Loucy (cell line): ENCODE measurements around the gene DKKL1.
"Not testable (repeated sequence)": the region's sequence is repeated elsewhere in the genome, so short reads cannot be mapped to it uniquely, and the experiment has no call there.

Experiments used
- H2AFZ ChIP-seq: fragments of 200-600 bp; sonication (generic); 2 replicates; pipeline ENCODE4 v1.6.0; 2016; ENCODE audit warnings: antibody characterized with exemption, mild to moderate bottlenecking, low read length, moderate library complexity
- H3F3A ChIP-seq: fragments of 200-600 bp; 2 replicates; pipeline ENCODE4 v1.6.0; 2016; ENCODE audit warnings: antibody characterized with exemption, low read depth, mild to moderate bottlenecking
- H3K27me3 ChIP-seq: fragments of 200-600 bp; sonication (generic); 2 replicates; pipeline ENCODE4 v1.6.1; 2014; ENCODE audit warnings: low read length, mild to moderate bottlenecking; ENCODE audit not compliant: insufficient read depth, poor library complexity, severe bottlenecking
- H3K36me3 ChIP-seq: fragments of 200-600 bp; sonication (generic); 2 replicates; pipeline ENCODE4 v1.6.1; 2016; ENCODE audit warnings: low read length; ENCODE audit not compliant: insufficient read depth
- H3K4me1 ChIP-seq: fragments of 200-600 bp; sonication (generic); 2 replicates; pipeline ENCODE4 v1.5.1; 2014; ENCODE audit warnings: low read length, mild to moderate bottlenecking; ENCODE audit not compliant: insufficient read depth, poor library complexity, severe bottlenecking
- H3K4me2 ChIP-seq: fragments of 200-600 bp; sonication (generic); 2 replicates; pipeline ENCODE4 v1.6.0; 2014; ENCODE audit warnings: antibody characterized with exemption, low read length, low read depth, mild to moderate bottlenecking; ENCODE audit not compliant: poor library complexity, severe bottlenecking
- H3K4me3 ChIP-seq: fragments of 200-600 bp; sonication (generic); 2 replicates; pipeline ENCODE4 v1.5.1; 2014; ENCODE audit warnings: low read length, mild to moderate bottlenecking, mixed read lengths; ENCODE audit not compliant: poor library complexity, severe bottlenecking
- H3K79me2 ChIP-seq: fragments of 200-600 bp; sonication (generic); 2 replicates; pipeline ENCODE4 v1.6.1; 2014; ENCODE audit warnings: low read length; ENCODE audit not compliant: insufficient read depth
- H3K9ac ChIP-seq: fragments of 200-600 bp; sonication (generic); 2 replicates; pipeline ENCODE4 v1.6.0; 2014; ENCODE audit warnings: mild to moderate bottlenecking, low read depth, low read length, moderate library complexity; ENCODE audit not compliant: poor library complexity, severe bottlenecking
- H3K9me2 ChIP-seq: fragments of 200-600 bp; sonication (generic); replicated peaks from 2 replicates; pipeline ENCODE4 v1.6.1; 2016; ENCODE audit warnings: low read depth, low read length, mixed read lengths
- H3K9me3 ChIP-seq: fragments of 200-600 bp; sonication (generic); 2 replicates; pipeline ENCODE4 v1.6.1; 2014; ENCODE audit warnings: mild to moderate bottlenecking, antibody characterized with exemption, low read length, low read depth; ENCODE audit not compliant: insufficient read depth
- H4K20me1 ChIP-seq: fragments of 200-600 bp; sonication (generic); 2 replicates; pipeline ENCODE4 v1.6.0; 2014; ENCODE audit warnings: antibody characterized with exemption, low read length, mild to moderate bottlenecking; ENCODE audit not compliant: insufficient read depth, poor library complexity, severe bottlenecking
- EZH2phosphoT487 ChIP-seq: fragments of 200-600 bp; IDR thresholded peaks from 2 replicates; pipeline ENCODE4 v1.6.1; 2018; ENCODE audit warnings: antibody characterized with exemption, mild to moderate bottlenecking, moderate library complexity, borderline replicate concordance
- TF ChIP-seq, protein P1 (sequence below): fragments of 200-600 bp; sonication (generic); conservative IDR thresholded peaks from 2 replicates; pipeline ENCODE4 v1.5.1; 2014; ENCODE audit warnings: mild to moderate bottlenecking, antibody characterized with exemption, low read length

Gene DKKL1

DNA sequence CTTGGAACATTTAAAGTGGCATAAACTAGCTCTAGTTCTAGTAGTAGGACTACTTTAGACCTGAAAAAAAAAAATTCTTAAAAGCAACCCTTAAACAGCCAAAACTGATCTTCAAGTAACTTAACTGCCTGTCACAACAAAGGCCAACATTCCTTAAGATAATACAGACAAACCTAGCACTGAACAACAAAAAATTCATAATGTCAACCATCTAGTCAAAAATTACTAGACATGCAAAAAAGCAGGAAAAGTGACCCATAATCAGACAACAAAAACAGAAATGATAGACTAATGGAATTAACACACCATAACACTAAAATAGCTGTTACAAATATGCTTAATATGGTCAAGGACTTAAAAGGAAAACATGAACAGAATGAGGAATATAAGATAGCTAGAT is 45.4 kb upstream of the DKKL1 start:
- Histone ChIP-seq H4K20me1 (no peaks in the 10 kb centered on the region), H3K4me1 (no peaks in the 10 kb centered on the region), H2AFZ (no peak overlapping the region), H3K9me3 (peaks cover 3% of the 10 kb centered on the region; the same call in 1 of the 2 replicates), H3K36me3 (no peaks in the 10 kb centered on the region), H3K79me2 (no peaks in the 10 kb centered on the region), H3K27me3 (no peaks in the 10 kb centered on the region), H3K9ac (no peak overlapping the region), H3K4me3 (no peak overlapping the region), H3F3A (no peaks in the 10 kb centered on the region), H3K4me2 (no peak overlapping the region), H3K9me2 (no peaks in the 10 kb centered on the region)
- TF ChIP-seq EZH2phosphoT487, result no peak
- TF ChIP-seq, protein P1, sequence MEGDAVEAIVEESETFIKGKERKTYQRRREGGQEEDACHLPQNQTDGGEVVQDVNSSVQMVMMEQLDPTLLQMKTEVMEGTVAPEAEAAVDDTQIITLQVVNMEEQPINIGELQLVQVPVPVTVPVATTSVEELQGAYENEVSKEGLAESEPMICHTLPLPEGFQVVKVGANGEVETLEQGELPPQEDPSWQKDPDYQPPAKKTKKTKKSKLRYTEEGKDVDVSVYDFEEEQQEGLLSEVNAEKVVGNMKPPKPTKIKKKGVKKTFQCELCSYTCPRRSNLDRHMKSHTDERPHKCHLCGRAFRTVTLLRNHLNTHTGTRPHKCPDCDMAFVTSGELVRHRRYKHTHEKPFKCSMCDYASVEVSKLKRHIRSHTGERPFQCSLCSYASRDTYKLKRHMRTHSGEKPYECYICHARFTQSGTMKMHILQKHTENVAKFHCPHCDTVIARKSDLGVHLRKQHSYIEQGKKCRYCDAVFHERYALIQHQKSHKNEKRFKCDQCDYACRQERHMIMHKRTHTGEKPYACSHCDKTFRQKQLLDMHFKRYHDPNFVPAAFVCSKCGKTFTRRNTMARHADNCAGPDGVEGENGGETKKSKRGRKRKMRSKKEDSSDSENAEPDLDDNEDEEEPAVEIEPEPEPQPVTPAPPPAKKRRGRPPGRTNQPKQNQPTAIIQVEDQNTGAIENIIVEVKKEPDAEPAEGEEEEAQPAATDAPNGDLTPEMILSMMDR, result no peak

DNA sequence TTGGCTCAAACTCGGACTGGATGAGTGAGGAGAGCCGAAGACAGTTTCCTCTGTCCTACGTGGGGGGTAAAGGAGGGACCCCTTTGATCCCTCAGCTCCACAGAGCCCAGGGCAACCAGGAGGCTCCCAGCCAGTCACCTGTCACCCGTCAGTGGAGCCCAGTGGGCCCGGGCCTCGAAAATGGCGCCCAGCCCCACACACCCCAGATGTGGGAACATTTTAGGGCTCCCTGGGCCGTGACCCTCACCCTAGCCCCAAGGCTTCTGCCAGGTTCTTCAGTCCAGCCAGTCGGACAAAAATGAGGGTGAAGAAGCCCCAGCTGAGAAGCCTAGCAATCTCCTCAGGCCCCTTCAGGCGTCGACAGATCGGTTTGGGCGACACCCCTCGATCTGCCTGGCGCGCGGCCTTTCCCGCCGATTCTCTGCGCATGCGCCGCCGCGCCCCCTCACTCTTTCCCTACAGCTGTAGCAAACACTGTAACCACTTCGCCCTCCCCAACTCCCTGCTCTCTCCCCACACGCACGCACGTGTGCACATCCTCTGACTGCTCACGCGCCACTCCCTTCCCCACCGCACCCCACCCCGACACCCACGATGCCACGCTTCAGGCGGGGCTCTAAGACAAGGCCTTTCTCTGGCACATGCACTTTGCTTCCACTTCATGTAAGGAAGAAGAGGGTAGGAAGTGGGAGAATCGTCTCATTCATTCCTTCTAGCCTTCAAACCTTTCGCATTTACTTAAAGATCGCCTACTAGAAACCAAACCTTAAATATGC is 38.7 kb upstream of the DKKL1 start, which contains the start of gene SLC6A16:
SLC6A16 (minus strand) TSS at position 391 of the 776 bp plus-strand sequence. CDS start 13,844 bp downstream, outside the sequence.
- no peak within 1 kb of the TSS for H2AFZ ChIP-seq
- no peaks in the 10 kb centered on the region for H3K36me3 ChIP-seq
- H3K4me3 ChIP-seq, result no peak within 1 kb of the TSS
- H3K27me3 ChIP-seq, result no peaks in the 10 kb centered on the region
- no peak for TF ChIP-seq EZH2phosphoT487
- TF ChIP-seq, protein P1, result no peak
- no peaks in the 10 kb centered on the region for H3F3A ChIP-seq
- peaks cover 2% of the 10 kb centered on the region for H3K4me1 ChIP-seq
- no peaks in the 10 kb centered on the region for H4K20me1 ChIP-seq
- H3K9ac ChIP-seq, result no peak within 1 kb of the TSS
- no peaks in the 10 kb centered on the region for H3K79me2 ChIP-seq
- H3K9me2 ChIP-seq, result no peaks in the 10 kb centered on the region
- H3K9me3 ChIP-seq, result no peaks in the 10 kb centered on the region
- no peak within 1 kb of the TSS for H3K4me2 ChIP-seq

DNA sequence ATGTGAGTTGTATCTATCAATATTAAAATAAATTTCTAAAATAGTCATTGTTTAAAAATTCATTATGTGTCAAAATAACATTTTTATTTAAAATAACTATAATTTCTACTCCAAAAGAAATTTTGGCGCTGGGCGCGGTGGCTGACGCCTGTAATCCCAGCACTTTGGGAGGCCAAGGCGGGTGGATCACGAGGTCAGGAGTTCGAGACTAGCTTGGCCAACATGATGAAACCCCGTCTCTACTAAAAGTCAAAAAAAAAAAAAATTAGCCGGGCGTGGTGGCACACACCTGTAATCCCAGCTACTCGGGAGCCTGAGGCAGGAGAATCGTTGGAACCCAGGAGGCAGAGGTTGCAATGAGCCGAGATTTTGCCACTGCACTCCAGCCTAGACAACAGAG is 37.9 kb upstream of the DKKL1 start:
- H3K4me2 ChIP-seq, H3K9me3 ChIP-seq: not testable (repeated sequence)

More for the DNA sequence above, 37.9 kb upstream of the DKKL1 start:
- H3K79me2 ChIP-seq, H3K4me3 ChIP-seq, H3K4me1 ChIP-seq, H3K36me3 ChIP-seq, H3F3A ChIP-seq, H3K27me3 ChIP-seq, H3K9ac ChIP-seq, H3K9me2 ChIP-seq, H4K20me1 ChIP-seq, H2AFZ ChIP-seq: not testable (repeated sequence)
